Naive thymus-derived CD4-positive, alpha-beta T cell (primary cell): ENCODE data around the gene SLC25A43. TPM values are rescaled to one million over a fixed set of nuclear protein-coding genes. Genes with fewer than 3 reads are reported as not detected.
A peak's percentile ranks its signal among the peaks of the same experiment; 100 is the strongest.
"Not testable (repeated sequence)": the region's sequence is repeated elsewhere in the genome, so short reads cannot be mapped to it uniquely, and the experiment has no call there.

Experiments used
- ATAC-seq: fragments of 150-1000 bp; cut with Tn5 transposase; 2 replicates; pipeline ENCODE4 v1.10.0; 2021; ENCODE audit warnings: mild to moderate bottlenecking, moderate library complexity
- CTCF ChIA-PET: fragments of 350-600 bp; sonication (Branson Sonifier 250); formaldehyde crosslinking; loops from one replicate; lab custom pipeline; 2021; ENCODE audit warnings: antibody characterized with exemption; lab: Charles Lee
- POLR2A ChIA-PET: fragments of 350-600 bp; sonication (Branson Sonifier 250); formaldehyde crosslinking; loops from one replicate; lab custom pipeline; 2021; ENCODE audit warnings: antibody characterized with exemption, inconsistent platforms; lab: Charles Lee
- DNase-seq, 9 donors: peaks; one replicate each; pipeline versions ENCODE4 v3.0.0 to v3.0.0-alpha.2; 2020 to 2022; ENCODE audit warnings: mixed read lengths in 1 of 9
- H3K27ac ChIP-seq: one replicate; pipeline ENCODE4 v1.7.0; 2013; ENCODE audit warnings: mild to moderate bottlenecking, low read depth, low read length, moderate library complexity
- H3K27me3 ChIP-seq, 2 donors: one replicate each; pipeline ENCODE4 v1.7.0; 2013; ENCODE audit warnings: low read length in 2 of 2, mild to moderate bottlenecking in 2 of 2, moderate library complexity in 2 of 2; ENCODE audit not compliant: control insufficient read depth in 2 of 2, insufficient read depth in 2 of 2
- H3K36me3 ChIP-seq, 3 experiments: 1 replicate in 2 of 3; 2 replicates in 1 of 3; pipeline ENCODE4 v1.7.0; 2013; ENCODE audit warnings: low read length in 3 of 3, mild to moderate bottlenecking in 3 of 3, moderate library complexity in 1 of 3; ENCODE audit not compliant: insufficient read depth in 3 of 3, control insufficient read depth in 2 of 3
- H3K4me1 ChIP-seq, 2 donors: one replicate each; pipeline ENCODE4 v1.7.0; 2013; ENCODE audit warnings: low read length in 2 of 2, mild to moderate bottlenecking in 2 of 2, moderate library complexity in 1 of 2; ENCODE audit not compliant: control insufficient read depth in 2 of 2, insufficient read depth in 2 of 2
- H3K4me3 ChIP-seq: 2 replicates; pipeline ENCODE4 v1.7.0; 2013; ENCODE audit warnings: mild to moderate bottlenecking, low read length
- H3K9me3 ChIP-seq, 3 experiments: 1 replicate in 2 of 3; 2 replicates in 1 of 3; pipeline ENCODE4 v1.7.0; 2013; ENCODE audit warnings: low read length in 3 of 3; ENCODE audit not compliant: control insufficient read depth in 2 of 3
- H3K27ac Mint-ChIP-seq, 9 donors: one replicate each; pipeline ENCODE4 v1.8.0; 2020 to 2022; ENCODE audit warnings: mixed read lengths in 9 of 9, mild to moderate bottlenecking in 8 of 9, moderate library complexity in 5 of 9, inconsistent platforms in 2 of 9
- H3K27me3 Mint-ChIP-seq, 5 donors: one replicate each; pipeline ENCODE4 v1.8.0; 2021 to 2022; ENCODE audit warnings: mixed read lengths in 5 of 5, mild to moderate bottlenecking in 1 of 5
- H3K36me3 Mint-ChIP-seq, 5 donors: one replicate each; pipeline ENCODE4 v1.8.0; 2020 to 2022; ENCODE audit warnings: mixed read lengths in 5 of 5, mild to moderate bottlenecking in 3 of 5, inconsistent platforms in 1 of 5
- H3K4me1 Mint-ChIP-seq, 7 donors: one replicate each; pipeline ENCODE4 v1.8.0; 2020 to 2022; ENCODE audit warnings: mixed read lengths in 7 of 7, mild to moderate bottlenecking in 3 of 7, inconsistent platforms in 1 of 7
- H3K4me3 Mint-ChIP-seq, 10 donors: one replicate each; pipeline ENCODE4 v1.8.0; 2020 to 2022; ENCODE audit warnings: mild to moderate bottlenecking in 10 of 10, mixed read lengths in 10 of 10, moderate library complexity in 6 of 10, inconsistent platforms in 2 of 10
- H3K9me3 Mint-ChIP-seq, 11 donors: one replicate each; pipeline ENCODE4 v1.8.0; 2020 to 2022; ENCODE audit warnings: mixed read lengths in 11 of 11, mild to moderate bottlenecking in 4 of 11, inconsistent platforms in 1 of 11, moderate library complexity in 1 of 11
- intact Hi-C, 2 donors: fragments of 100-400 bp; cut with micrococcal nuclease; formaldehyde crosslinking; loops; one replicate each; pipeline ENCODE4 v1.15.1; 2023
- polyA plus RNA-seq, 2 donors: library from polyadenylated mRNA; unstranded; fragments of 300-500 nt; fragmentation: Illumina TruSeq; gene quantifications; one replicate each; pipeline ENCODE4 v1.2.3, GENCODE V29; 2021
- total RNA-seq, 6 experiments: library from RNA in 5 of 6; stranded (reverse) in 5 of 6; gene quantifications; 1 replicate in 5 of 6; 2 replicates in 1 of 6; pipeline ENCODE4 v1.2.3 and lab custom pipeline; 2021 to 2026

The SLC25A43 gene
- total and polyA plus RNA-seq, 7 experiments from 2014 or later: 1.8 to 8.2 (median 2.6) TPM

GRCh38 chrX:119487766-119488165, 88.6 kb downstream of the SLC25A43 start:
- DNase-seq, ATAC-seq, H3K4me1 Mint-ChIP-seq, H3K36me3 Mint-ChIP-seq, H3K36me3 ChIP-seq, H3K27ac ChIP-seq, H3K4me3 Mint-ChIP-seq, H3K9me3 ChIP-seq, H3K27ac Mint-ChIP-seq, H3K9me3 Mint-ChIP-seq, H3K27me3 ChIP-seq, POLR2A ChIA-PET, H3K4me1 ChIP-seq, H3K4me3 ChIP-seq, H3K27me3 Mint-ChIP-seq: not testable (repeated sequence)
- intact Hi-C loops: loop anchor here (1.0 to 10.0 kb wide), 4 partner anchors 15 to 757 kb away; no protein-coding TSS in a partner anchor
- CTCF ChIA-PET: interaction anchor here (1.2 to 3.0 kb wide), 3 partner anchors 8 to 25 kb away, joined by 5 to 7 read pairs (median 7); no protein-coding TSS in a partner anchor

- Mint-ChIP-seq H3K9me3 (no peaks in the 10 kb centered on the region), H3K4me1 (peaks cover 0 to 7% (median 0%) of the 10 kb centered on the region in 7 donors), H3K27ac (no peak overlapping the region), H3K4me3 (no peak overlapping the region), H3K36me3 (no peaks in the 10 kb centered on the region), H3K27me3 (no peaks in the 10 kb centered on the region)
- ChIA-PET CTCF (interaction anchor here (0.5 to 3.0 kb wide), 7 partner anchors 13 to 606 kb away, joined by 3 to 7 read pairs (median 4); no protein-coding TSS in a partner anchor), POLR2A (interaction anchor here (1.7 kb wide), 1 partner anchor 15 kb away, joined by 6 read pairs; no protein-coding TSS in a partner anchor)
- Histone ChIP-seq H3K9me3 (no peaks in the 10 kb centered on the region), H3K4me1 (no peaks in the 10 kb centered on the region), H3K36me3 (no peaks in the 10 kb centered on the region), H3K27ac (no peak overlapping the region), H3K4me3 (no peak overlapping the region), H3K27me3 (no peaks in the 10 kb centered on the region)
- intact Hi-C loops: loop anchor here (1.0 to 10.0 kb wide), 4 partner anchors 14 to 756 kb away; no protein-coding TSS in a partner anchor
- ATAC-seq: peak; percentile 54
- peak in 5 of 9 donors; percentile 14 to 41 (median 36) for DNase-seq
Observed at GRCh38 chrX:119488749-119489148, 89.6 kb downstream of the SLC25A43 start.

GRCh38 chrX:119489212-119490074, 90.3 kb downstream of the SLC25A43 start:
- Histone ChIP-seq H3K27me3 (no peaks in the 10 kb centered on the region), H3K4me3 (no peak overlapping the region), H3K36me3 (no peaks in the 10 kb centered on the region), H3K9me3 (no peaks in the 10 kb centered on the region), H3K27ac (no peak overlapping the region), H3K4me1 (no peaks in the 10 kb centered on the region)
- no peak overlapping the region for H3K4me3 Mint-ChIP-seq
- ATAC-seq: no peak
- ChIA-PET CTCF (interaction anchor here (1.2 to 3.0 kb wide), 4 partner anchors 11 to 240 kb away, joined by 3 to 7 read pairs (median 4); no protein-coding TSS in a partner anchor), POLR2A (interaction anchor here (1.7 kb wide), 1 partner anchor 14 kb away, joined by 6 read pairs; no protein-coding TSS in a partner anchor)
- no peaks in the 10 kb centered on the region for H3K9me3 Mint-ChIP-seq
- peaks cover 0 to 7% (median 0%) of the 10 kb centered on the region in 7 donors for H3K4me1 Mint-ChIP-seq
- no peaks in the 10 kb centered on the region for H3K36me3 Mint-ChIP-seq
- H3K27me3 Mint-ChIP-seq: no peaks in the 10 kb centered on the region
- intact Hi-C loops: loop anchor here in 1 of 2 donors (10.0 kb wide), 1 partner anchor 755 kb away; no protein-coding TSS in a partner anchor
- DNase-seq: no peak
- H3K27ac Mint-ChIP-seq: peak overlapping the region in 1 of 9 donors; percentile 81

GRCh38 chrX:119492463-119492862, 93.3 kb downstream of the SLC25A43 start:
- ATAC-seq: no peak
- H3K36me3 ChIP-seq: no peaks in the 10 kb centered on the region
- H3K27ac Mint-ChIP-seq: no peak overlapping the region
- H3K27me3 ChIP-seq: no peaks in the 10 kb centered on the region
- no peak overlapping the region for H3K4me3 ChIP-seq
- no peak for DNase-seq
- H3K27ac ChIP-seq: no peak overlapping the region
- H3K4me3 Mint-ChIP-seq: no peak overlapping the region
- no peaks in the 10 kb centered on the region for H3K9me3 Mint-ChIP-seq
- intact Hi-C loops: no loop called here
- POLR2A ChIA-PET: no interaction called here
- CTCF ChIA-PET: no interaction called here
- H3K27me3 Mint-ChIP-seq: no peaks in the 10 kb centered on the region
- H3K4me1 ChIP-seq: peaks cover 0 to 12% of the 10 kb centered on the region in 2 donors
- H3K9me3 ChIP-seq: no peaks in the 10 kb centered on the region
- no peaks in the 10 kb centered on the region for H3K36me3 Mint-ChIP-seq
- H3K4me1 Mint-ChIP-seq: peaks cover 6 to 21% (median 12%) of the 10 kb centered on the region in 7 donors

GRCh38 chrX:119493851-119494495, 94.8 kb downstream of the SLC25A43 start:
- CTCF ChIA-PET, ATAC-seq, DNase-seq, H3K4me3 ChIP-seq, H3K36me3 ChIP-seq, H3K4me3 Mint-ChIP-seq, intact Hi-C loops, H3K9me3 Mint-ChIP-seq, H3K27ac ChIP-seq, H3K27me3 ChIP-seq, H3K27me3 Mint-ChIP-seq, H3K36me3 Mint-ChIP-seq, H3K9me3 ChIP-seq: not testable (repeated sequence)
- POLR2A ChIA-PET: interaction anchor here (0.6 kb wide), 1 partner anchor 1002 kb away, joined by 6 read pairs; no protein-coding TSS in a partner anchor
- H3K4me1 ChIP-seq: peaks cover 0 to 12% of the 10 kb centered on the region in 2 donors
- H3K4me1 Mint-ChIP-seq: peaks cover 6 to 19% (median 12%) of the 10 kb centered on the region in 7 donors
- H3K27ac Mint-ChIP-seq: peak overlapping the region in 1 of 9 donors; percentile 84
